ELF-1 (cell line): ENCODE results near the gene UBAC2.
"Not testable (repeated sequence)": the region's sequence is repeated elsewhere in the genome, so short reads cannot be mapped to it uniquely, and the experiment has no call there.

Experiments used
- DNase-seq: peaks from one replicate; pipeline ENCODE4 v3.0.0-alpha.2; 2016; ENCODE audit warnings: low read depth, low spot score

UBAC2 gene

DNA sequence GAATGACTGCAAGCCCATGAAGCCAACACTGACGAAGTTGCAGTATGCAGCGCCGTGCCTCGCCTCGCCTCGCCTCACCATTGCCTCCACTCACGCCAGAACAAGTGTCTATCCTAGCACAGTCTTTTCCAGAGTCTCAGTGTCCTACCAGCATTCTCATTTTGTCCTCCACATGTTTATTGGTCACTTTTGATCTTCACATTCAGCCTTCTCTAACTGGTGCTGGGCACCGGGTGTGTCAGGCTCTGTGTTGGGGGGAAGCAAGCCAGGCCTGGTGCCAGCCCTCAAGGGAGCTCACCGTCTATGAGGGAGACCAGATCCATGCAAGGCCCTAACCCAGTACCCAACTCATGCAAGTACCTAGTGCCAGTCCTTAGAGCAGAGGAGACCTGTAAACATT, 176.3 kb downstream of the UBAC2 start:
- DNase-seq = no peak

DNA sequence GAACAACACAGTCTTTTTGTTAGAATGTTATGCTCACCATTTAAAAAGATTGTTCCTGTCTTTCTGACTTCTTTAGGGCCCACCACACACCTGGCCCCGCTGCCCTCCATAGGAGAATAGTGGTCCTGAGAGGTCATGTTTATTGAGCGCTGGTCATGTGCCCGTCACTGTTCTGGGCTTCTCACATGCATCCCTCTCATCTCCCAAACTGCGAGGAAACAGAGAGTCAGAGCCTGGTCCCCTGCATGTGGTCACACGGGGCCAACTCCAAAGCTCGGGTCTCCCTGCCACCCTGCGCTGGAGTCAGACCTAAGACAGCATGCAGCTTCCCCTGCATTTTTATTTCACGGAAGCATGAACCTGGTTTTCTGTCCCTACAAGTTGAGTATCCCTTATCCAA, 177.0 kb downstream of the UBAC2 start:
- no peak for DNase-seq

GRCh38 chr13:99378985-99379733, 178.5 kb downstream of the UBAC2 start:
- DNase-seq = no peak

DNA sequence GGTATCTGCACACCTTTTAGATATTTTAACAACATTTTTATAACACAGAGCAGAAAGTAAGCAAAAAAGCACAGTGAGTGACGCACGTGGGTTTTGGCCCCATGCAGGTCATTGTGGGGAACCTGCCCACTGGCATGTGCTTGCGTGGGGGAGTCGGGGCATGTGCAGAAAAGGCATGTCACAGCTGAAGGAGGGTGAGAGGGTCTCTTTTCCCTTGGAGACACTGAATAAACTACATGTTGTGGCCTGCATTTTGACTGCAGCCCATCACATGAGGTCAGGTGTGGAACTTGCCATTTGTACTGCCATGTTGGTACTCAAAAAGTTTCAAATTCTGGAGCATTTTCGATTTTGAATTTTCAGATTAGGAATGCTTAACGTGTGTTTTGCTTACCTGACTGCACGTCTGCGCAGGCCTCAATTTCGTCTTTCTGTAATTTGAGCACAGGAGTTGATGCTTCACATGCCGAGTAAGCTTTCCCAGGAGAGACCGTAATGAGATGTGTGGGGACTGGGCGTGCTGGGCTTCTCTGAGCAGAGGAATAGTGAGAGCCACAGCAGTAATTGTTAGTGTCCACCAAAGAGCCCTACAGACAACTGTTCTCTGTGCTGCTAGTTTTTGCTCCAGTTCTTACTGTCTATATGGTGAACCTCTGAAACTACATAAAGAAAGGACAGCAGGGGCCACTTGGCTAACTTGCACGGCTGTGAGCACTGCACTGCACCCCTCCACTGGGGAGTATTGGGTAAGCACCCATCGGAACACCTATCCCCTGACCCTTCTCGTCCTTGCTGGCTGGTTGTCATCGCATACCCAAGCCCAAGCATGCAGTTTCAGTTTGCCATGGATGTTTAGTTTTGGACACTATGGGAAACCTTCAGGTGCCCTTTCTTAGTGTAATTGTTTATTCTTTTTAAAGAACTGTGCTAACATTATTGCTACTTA, 179.5 kb downstream of the UBAC2 start:
- DNase-seq = no peak

GRCh38 chr13:99380921-99381645, 180.4 kb downstream of the UBAC2 start:
- DNase-seq = no peak

DNA sequence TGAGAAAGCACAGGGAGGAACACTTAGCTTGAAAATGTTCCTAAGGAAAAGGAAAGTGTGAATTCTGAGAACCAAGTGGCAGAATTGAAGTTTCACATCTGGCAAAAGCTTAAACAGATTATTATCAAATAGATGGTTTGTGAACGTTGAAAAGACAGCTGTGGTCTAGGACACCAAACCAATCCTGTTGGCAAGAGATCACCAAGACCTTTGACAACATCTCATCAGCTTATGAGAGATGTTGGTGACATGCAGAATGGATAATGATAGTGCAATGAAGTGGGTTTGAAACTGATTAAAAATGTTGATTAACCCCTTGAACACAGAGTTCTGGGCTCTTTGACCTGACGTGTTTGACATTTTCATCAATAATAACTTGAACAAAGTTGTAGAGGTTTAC, 181.1 kb downstream of the UBAC2 start:
- no peak for DNase-seq

DNA sequence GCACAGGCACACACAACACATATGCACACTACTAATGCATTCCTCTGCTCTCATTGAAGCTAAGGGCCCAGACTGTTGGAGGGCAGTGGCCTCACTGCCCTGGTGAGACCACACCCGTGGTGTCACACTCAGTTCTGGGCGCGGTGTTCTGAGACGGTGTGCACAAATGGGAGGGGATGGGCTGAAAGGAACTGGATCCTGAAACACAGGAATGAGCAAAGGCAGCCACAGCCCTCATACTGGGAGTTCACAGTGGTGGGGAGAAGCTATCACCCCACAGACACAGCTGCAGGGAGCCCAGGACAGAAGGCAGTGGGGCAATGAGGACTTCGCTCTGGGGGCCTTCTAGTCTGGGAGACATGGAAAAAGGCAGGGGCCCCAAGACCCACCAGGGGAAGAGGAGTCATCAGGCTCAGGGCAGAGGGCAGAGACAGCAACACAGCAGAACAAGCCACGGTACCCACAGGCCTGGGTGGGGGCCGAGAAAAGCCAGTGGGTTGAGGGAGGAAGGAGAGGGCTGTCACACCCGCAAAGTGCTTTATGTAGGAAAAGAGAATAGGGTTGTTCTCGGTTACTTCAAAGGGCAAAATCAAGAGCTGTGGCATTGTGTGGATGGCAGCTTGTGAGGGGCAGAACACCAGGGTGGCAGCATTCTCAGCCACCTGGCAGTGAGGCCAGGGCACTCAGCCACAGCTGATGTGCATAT, 181.9 kb downstream of the UBAC2 start:
- DNase-seq = no peak

DNA sequence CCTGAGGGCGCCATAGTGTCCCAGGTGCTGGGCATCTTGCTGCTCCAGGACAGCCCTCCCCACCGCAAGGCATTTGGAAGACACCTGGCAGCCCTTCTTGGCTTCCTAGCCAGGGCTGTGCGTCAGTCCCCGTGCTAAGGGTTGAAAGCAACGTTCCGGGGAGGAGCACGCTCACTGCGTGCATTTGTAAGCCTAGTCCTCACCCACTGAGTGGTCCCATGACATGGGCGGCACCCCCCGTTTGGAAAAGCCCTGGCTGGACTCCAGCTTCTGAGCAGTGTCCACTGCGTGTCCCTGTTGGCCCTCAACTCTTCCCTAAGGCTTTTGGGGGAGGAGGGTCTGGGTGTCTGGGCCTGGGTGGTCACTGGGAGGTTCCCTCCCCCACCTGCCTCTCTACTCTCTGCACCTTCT, 182.9 kb downstream of the UBAC2 start:
- DNase-seq = no peak

- no peak for DNase-seq
These were observed 183.3 kb downstream of the UBAC2 start for GRCh38 chr13:99383946-99384345.

- no peak for DNase-seq
These were observed 183.8 kb downstream of the UBAC2 start for GRCh38 chr13:99384468-99384867.

DNA sequence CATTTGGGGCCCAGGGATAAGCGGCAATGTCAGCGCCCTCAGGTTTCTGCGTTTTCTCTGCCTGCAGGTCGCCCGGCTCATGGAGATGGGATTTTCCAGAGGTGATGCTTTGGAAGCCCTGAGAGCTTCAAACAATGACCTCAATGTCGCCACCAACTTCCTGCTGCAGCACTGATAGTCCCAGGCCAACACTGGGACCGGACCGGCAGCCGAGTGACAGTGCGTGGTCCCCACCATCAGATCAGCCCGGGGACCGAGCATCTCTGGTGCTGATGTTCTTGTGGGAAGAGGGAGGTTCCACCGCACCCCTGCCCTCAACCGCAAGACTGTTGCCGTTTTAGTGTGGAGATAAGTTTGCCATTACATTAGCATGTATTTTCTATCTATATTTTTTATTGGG, 184.5 kb downstream of the UBAC2 start:
- DNase-seq = no peak

DNA sequence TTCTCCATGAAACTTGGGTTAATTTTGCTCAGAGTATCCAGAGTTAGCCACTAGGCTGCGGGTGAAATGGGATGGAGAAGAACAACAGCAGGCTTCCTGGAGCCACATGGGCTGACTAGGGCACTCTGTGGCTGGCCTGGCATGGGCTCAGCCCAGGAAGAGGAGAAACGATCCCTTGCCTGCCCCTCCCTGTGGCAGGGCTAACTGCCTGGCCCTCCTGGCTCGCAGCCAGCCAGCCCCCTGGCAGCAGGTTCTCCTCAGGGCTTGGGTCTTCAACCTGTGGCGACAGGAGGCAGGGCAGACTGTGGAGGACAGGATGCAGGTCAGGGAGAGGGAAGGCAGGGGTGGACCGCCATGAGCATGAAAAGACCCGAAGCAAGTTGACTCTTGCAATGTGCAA, 185.3 kb downstream of the UBAC2 start:
- DNase-seq = no peak

DNA sequence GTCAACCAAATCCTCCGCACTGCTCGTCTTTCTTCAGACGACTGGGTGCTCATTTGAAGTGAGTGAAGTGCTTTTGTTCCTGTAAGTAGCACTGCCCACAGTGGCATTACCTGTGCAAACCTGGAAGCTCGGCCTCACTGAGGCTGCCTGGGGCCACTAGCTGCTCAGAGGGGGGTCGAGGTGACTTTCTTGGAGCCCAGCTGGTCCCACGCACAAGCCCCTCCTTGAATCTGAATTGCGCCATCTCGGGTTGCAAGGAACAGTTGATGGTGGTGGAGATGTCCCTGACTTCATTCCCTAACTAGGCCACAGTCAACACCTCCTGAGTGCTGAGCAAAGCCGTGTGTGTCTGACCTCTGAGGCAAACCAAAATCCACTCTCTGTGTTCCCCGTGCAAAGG, 185.8 kb downstream of the UBAC2 start:
- peak; percentile 37 for DNase-seq

GRCh38 chr13:99386911-99387788, 186.5 kb downstream of the UBAC2 start:
- DNase-seq = peak; percentile 85

DNA sequence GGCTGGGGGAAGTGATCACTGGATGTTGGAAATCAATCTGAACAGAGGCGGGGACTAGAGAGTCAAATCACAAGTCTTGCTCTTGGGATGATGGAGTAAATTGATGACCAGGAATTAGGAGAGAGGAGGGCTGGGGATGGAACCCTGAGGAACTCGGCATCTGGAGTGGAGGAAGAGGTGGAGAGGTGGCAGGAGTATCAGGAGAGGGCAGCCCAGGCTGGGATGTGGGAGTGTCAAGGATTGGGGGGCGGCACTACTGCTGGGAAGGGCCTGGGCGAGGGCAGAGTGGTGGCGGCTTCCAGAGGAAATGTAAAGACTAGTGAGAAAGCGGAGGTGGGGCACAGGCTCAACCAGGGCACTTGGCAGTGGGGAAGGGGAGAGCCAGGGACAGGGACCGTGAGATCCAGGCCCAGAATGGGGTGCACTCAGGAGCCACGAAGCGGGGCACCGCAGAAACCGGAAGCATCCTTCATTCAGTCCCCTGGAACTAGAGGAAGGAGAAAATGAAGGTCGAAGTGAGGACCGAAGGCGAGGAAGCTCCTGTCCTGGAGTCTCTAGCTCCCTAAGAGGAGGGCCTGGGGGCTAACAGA, 187.8 kb downstream of the UBAC2 start:
- no peak for DNase-seq

DNA sequence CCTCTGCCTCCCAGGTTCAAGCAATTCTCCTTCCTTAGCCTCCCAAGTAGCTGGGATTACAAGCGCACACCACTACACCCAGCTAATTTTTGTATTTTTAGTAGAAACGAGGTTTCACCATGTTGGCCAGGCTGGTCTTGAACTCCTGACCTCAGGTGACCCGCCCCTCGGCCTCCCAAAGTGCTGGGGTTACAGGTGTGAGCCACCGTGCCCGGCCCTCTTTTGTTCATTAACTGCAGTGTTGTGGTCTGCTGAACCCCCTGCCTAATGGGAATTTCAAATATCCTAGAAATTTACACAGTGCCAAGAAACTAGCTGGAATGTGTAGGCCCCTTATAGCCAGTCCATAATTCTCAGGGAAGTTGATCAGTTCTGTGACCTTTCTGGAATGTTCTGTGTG, 188.4 kb downstream of the UBAC2 start:
- not testable (repeated sequence) for DNase-seq

- no peak for DNase-seq
These were observed 189.1 kb downstream of the UBAC2 start for GRCh38 chr13:99389520-99390304.

DNA sequence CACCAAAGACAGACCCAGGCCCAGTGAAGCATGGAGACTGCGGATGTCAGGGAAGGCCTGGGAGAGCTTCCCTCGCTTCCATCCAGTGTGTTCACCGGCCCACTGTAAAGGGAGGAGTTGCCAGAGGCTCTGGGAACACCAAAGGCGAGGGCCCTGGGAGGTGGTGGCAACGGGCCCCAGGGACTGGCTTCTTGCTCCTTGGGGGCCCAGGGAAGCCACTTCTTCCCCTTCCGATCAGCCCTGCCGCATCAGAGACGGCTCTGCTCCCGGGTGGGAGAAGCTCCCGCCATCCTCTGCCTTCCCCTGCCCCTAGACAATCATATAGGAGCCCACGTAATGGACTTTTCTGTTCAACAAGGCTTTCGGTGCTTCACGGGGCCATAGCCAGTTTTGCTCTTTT, 189.9 kb downstream of the UBAC2 start:
- DNase-seq = no peak

GRCh38 chr13:99391781-99392469, 191.3 kb downstream of the UBAC2 start:
- no peak for DNase-seq
